ENCODE measurements around the gene IFNK. TPM values are rescaled to one million over a fixed set of nuclear protein-coding genes. Genes with fewer than 3 reads are reported as not detected.

IFNK gene
- total RNA-seq, 1 experiment from 2014 or later: not detected

DNA sequence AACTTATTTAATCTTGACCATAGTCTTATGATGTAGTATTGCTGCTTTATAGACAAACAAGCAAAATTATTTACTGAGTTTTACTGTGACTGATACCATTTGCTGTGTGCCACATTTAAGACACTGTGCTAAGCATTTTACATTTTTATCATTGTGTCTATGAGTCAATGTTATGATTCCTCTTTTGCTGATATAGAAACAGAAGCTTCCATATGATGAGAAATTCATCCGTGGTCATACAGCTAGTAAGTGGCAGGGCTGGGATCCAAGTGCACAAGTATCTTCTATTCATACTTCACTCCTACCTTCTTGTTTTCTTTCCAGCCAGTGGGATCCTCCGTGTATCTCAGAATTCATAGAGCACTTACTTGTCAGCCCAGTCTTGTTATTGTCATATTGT, 17.1 kb upstream of the IFNK start (continued):
- TF ChIP-seq, protein P1, sequence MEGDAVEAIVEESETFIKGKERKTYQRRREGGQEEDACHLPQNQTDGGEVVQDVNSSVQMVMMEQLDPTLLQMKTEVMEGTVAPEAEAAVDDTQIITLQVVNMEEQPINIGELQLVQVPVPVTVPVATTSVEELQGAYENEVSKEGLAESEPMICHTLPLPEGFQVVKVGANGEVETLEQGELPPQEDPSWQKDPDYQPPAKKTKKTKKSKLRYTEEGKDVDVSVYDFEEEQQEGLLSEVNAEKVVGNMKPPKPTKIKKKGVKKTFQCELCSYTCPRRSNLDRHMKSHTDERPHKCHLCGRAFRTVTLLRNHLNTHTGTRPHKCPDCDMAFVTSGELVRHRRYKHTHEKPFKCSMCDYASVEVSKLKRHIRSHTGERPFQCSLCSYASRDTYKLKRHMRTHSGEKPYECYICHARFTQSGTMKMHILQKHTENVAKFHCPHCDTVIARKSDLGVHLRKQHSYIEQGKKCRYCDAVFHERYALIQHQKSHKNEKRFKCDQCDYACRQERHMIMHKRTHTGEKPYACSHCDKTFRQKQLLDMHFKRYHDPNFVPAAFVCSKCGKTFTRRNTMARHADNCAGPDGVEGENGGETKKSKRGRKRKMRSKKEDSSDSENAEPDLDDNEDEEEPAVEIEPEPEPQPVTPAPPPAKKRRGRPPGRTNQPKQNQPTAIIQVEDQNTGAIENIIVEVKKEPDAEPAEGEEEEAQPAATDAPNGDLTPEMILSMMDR (IDR thresholded peaks at IDR 0.05 in 2 of 3, conservative IDR thresholded peaks at IDR 0.05 in 1 of 3; ENCODE audit: borderline replicate concordance in 1 of 3, insufficient read depth in 1 of 3, low read depth in 2 of 3, low read length in 2 of 3): no peak
- TF ChIP-seq ELF1 (IDR thresholded peaks at IDR 0.05; ENCODE audit: borderline replicate concordance, low read depth): no peak
- no peak for TF ChIP-seq SIN3A (IDR thresholded peaks at IDR 0.05; ENCODE audit: low read depth)
- TF ChIP-seq POLR2A (IDR thresholded peaks at IDR 0.05; ENCODE audit: borderline replicate concordance, extremely low read depth, insufficient read depth, insufficient read length): no peak
- no peak for TF ChIP-seq SP1 (IDR thresholded peaks at IDR 0.05; ENCODE audit: low read depth)
- TF ChIP-seq SRF (IDR thresholded peaks at IDR 0.05; ENCODE audit: low read depth): no peak
- no peak for TF ChIP-seq CEBPB (IDR thresholded peaks at IDR 0.05; ENCODE audit: low read depth)
- TF ChIP-seq, protein P2, sequence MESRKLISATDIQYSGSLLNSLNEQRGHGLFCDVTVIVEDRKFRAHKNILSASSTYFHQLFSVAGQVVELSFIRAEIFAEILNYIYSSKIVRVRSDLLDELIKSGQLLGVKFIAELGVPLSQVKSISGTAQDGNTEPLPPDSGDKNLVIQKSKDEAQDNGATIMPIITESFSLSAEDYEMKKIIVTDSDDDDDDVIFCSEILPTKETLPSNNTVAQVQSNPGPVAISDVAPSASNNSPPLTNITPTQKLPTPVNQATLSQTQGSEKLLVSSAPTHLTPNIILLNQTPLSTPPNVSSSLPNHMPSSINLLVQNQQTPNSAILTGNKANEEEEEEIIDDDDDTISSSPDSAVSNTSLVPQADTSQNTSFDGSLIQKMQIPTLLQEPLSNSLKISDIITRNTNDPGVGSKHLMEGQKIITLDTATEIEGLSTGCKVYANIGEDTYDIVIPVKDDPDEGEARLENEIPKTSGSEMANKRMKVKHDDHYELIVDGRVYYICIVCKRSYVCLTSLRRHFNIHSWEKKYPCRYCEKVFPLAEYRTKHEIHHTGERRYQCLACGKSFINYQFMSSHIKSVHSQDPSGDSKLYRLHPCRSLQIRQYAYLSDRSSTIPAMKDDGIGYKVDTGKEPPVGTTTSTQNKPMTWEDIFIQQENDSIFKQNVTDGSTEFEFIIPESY (IDR thresholded peaks at IDR 0.05; ENCODE audit: extremely low read depth, insufficient replicate concordance, low read length): no peak
- no peak for TF ChIP-seq ZFX (IDR thresholded peaks at IDR 0.05)
- no peak for TF ChIP-seq EGR1 (IDR thresholded peaks at IDR 0.05; ENCODE audit: low read depth)

DNA sequence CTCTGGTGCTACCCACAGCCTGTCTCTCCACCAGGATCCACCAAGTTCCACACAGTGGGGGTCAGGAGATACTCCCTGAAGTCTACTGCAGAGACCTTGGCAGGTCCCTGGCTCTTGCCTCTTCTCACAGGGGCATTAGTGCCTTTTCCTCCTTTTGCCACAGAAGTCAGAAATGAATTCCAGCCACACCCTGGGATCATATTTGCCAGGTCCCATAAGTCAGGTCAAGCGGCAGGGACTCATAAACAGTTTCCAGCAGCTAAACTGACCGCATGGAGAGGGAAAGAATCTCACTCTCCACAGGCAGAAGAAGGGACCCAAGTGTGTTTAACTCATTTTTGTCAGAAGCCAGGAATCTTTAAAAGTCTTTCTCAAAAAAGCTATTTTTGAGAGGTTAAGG, 13.3 kb upstream of the IFNK start:
- no peaks in the 10 kb centered on the region for H3K9me2 ChIP-seq (ENCODE audit: insufficient read depth)
- H3K4me2 ChIP-seq (ENCODE audit: low read length): no peak overlapping the region
- ATAC-seq: no peak
- H3K4me3 ChIP-seq (replicated peaks in 1 of 2; ENCODE audit: low read depth in 1 of 2, low read length in 2 of 2): no peak overlapping the region
- H3K27ac ChIP-seq (ENCODE audit: low read depth, low read length): no peak overlapping the region
- TF ChIP-seq CEBPB (IDR thresholded peaks at IDR 0.05; ENCODE audit: low read depth): no peak
- no peak for TF ChIP-seq FOSL1 (IDR thresholded peaks at IDR 0.05; ENCODE audit: low read depth)
- TF ChIP-seq, protein P3, sequence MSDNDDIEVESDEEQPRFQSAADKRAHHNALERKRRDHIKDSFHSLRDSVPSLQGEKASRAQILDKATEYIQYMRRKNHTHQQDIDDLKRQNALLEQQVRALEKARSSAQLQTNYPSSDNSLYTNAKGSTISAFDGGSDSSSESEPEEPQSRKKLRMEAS (IDR thresholded peaks at IDR 0.05): no peak
- TF ChIP-seq EZH2phosphoT487 (IDR thresholded peaks at IDR 0.05; ENCODE audit: borderline replicate concordance): no peak
- no peak for TF ChIP-seq EZH2 (IDR thresholded peaks at IDR 0.05)
- TF ChIP-seq POLR2A (IDR thresholded peaks at IDR 0.05; ENCODE audit: borderline replicate concordance, extremely low read depth, insufficient read depth, insufficient read length): no peak
- no peak for TF ChIP-seq ZFX (IDR thresholded peaks at IDR 0.05)
- CTCF ChIA-PET: no interaction called here
- H3K9ac ChIP-seq (ENCODE audit: low read length): no peak overlapping the region
- no peaks in the 10 kb centered on the region for H4K20me1 ChIP-seq (ENCODE audit: insufficient read depth)
- peaks cover 5% of the 10 kb centered on the region; the same call in 1 of the 2 replicates for H3K27me3 ChIP-seq (ENCODE audit: insufficient read depth, low read length)
- no peaks in the 10 kb centered on the region for H3K36me3 ChIP-seq (ENCODE audit: control insufficient read depth in 1 of 2, insufficient read depth in 2 of 2, low read length in 2 of 2)
- RAD21 ChIA-PET (ENCODE audit: low non-redundant PET in 1 of 2, low total read pairs in 2 of 2, uncharacterized antibody in 2 of 2, unreplicated experiment in 2 of 2): no interaction called here
- BruUV-seq (replicated peaks): no TSS peak
- H3K9me3 ChIP-seq (ENCODE audit: control insufficient read depth in 1 of 2, insufficient read depth in 1 of 2, low read depth in 1 of 2, low read length in 2 of 2): no peaks in the 10 kb centered on the region
- no peak overlapping the region for H2AFZ ChIP-seq (ENCODE audit: low read depth, low read length, poor library complexity, severe bottlenecking)
- intact Hi-C loops (cut with micrococcal nuclease): no loop called here
- no peak for DNase-seq (ENCODE audit: low read depth, low spot score)
- H3K79me2 ChIP-seq (ENCODE audit: insufficient read depth, low read length): no peaks in the 10 kb centered on the region
- H3K4me1 ChIP-seq (ENCODE audit: control insufficient read depth in 1 of 2, insufficient read depth in 2 of 2, low read length in 2 of 2): no peaks in the 10 kb centered on the region
- POLR2A ChIA-PET: no interaction called here
